WTC11 (cell line): ENCODE data around the gene HRG. TPM values are rescaled to one million over a fixed set of nuclear protein-coding genes. Genes with fewer than 3 reads are reported as not detected.
"Not testable (repeated sequence)": the region's sequence is repeated elsewhere in the genome, so short reads cannot be mapped to it uniquely, and the experiment has no call there.

Experiments
- ATAC-seq: fragments of 200-7000 bp; cut with Tn5 transposase; 2 replicates; pipeline ENCODE4 v1.10.0; 2021; ENCODE audit warnings: mild to moderate bottlenecking, moderate library complexity
- CTCF ChIA-PET: fragments of 300-600 bp; sonication (Branson Sonifier 250); formaldehyde crosslinking; loops from one replicate; lab custom pipeline; 2021; ENCODE audit warnings: antibody characterized with exemption; lab: Charles Lee
- POLR2A ChIA-PET: fragments of 350-600 bp; sonication (Branson Sonifier 250); formaldehyde crosslinking; loops from one replicate; lab custom pipeline; 2021; ENCODE audit warnings: antibody characterized with exemption; lab: Charles Lee
- DNase-seq: peaks from one replicate; pipeline ENCODE4 v3.0.0; 2021; ENCODE audit warnings: low spot score
- H3K27ac Mint-ChIP-seq: 2 replicates; pipeline ENCODE4 v1.8.0; 2021; ENCODE audit warnings: mixed read lengths
- H3K27me3 Mint-ChIP-seq: 2 replicates; pipeline ENCODE4 v1.8.0; 2021; ENCODE audit warnings: low read depth, mild to moderate bottlenecking, moderate library complexity, mixed read lengths
- H3K36me3 Mint-ChIP-seq: 2 replicates; pipeline ENCODE4 v1.8.0; 2021; ENCODE audit warnings: mixed read lengths
- H3K4me1 Mint-ChIP-seq: 2 replicates; pipeline ENCODE4 v1.8.0; 2022; ENCODE audit warnings: mixed read lengths
- H3K4me3 Mint-ChIP-seq: 2 replicates; pipeline ENCODE4 v1.8.0; 2021; ENCODE audit warnings: mild to moderate bottlenecking, moderate library complexity, mixed read lengths
- H3K9me3 Mint-ChIP-seq: 2 replicates; pipeline ENCODE4 v1.8.0; 2021; ENCODE audit warnings: mixed read lengths
- ATF6 ChIP-seq: sonication (generic); formaldehyde crosslinking; IDR thresholded peaks from 2 replicates; pipeline ENCODE4 v1.8.1; 2023; ENCODE audit warnings: mild to moderate bottlenecking, missing genetic modification reagents
- EMX1 ChIP-seq: fragments of 250-450 bp; sonication (Bioruptor Pico); IDR thresholded peaks from 2 replicates; pipeline ENCODE4 v1.8.0; 2021; ENCODE audit warnings: mild to moderate bottlenecking
- FOXK1 ChIP-seq: sonication (generic); formaldehyde crosslinking; IDR thresholded peaks from 2 replicates; pipeline ENCODE4 v1.8.0; 2022; ENCODE audit warnings: mild to moderate bottlenecking, moderate library complexity, missing genetic modification reagents
- IRF1 ChIP-seq: sonication (generic); formaldehyde crosslinking; IDR thresholded peaks from 2 replicates; pipeline ENCODE4 v1.8.0; 2023; ENCODE audit warnings: missing genetic modification reagents
- MLX ChIP-seq: sonication (generic); formaldehyde crosslinking; IDR thresholded peaks from 2 replicates; pipeline ENCODE4 v1.8.1; 2023; ENCODE audit warnings: mild to moderate bottlenecking, missing genetic modification reagents, moderate library complexity
- NFATC4 ChIP-seq: fragments of 250-450 bp; sonication (Bioruptor Pico); IDR thresholded peaks from 2 replicates; pipeline ENCODE4 v1.9.0; 2021; ENCODE audit warnings: mild to moderate bottlenecking
- NFE2L1 ChIP-seq: sonication (generic); formaldehyde crosslinking; IDR thresholded peaks from 2 replicates; pipeline ENCODE4 v1.8.1; 2023; ENCODE audit warnings: missing genetic modification reagents
- SMAD3 ChIP-seq: sonication (generic); formaldehyde crosslinking; IDR thresholded peaks from 2 replicates; pipeline ENCODE4 v1.8.0; 2022; ENCODE audit warnings: missing genetic modification reagents, mild to moderate bottlenecking, borderline replicate concordance
- SP1 ChIP-seq: sonication (generic); formaldehyde crosslinking; conservative IDR thresholded peaks from 2 replicates; pipeline ENCODE4 v1.8.1; 2022; ENCODE audit warnings: missing genetic modification reagents
- TCF7 ChIP-seq: sonication (generic); formaldehyde crosslinking; IDR thresholded peaks from 2 replicates; pipeline ENCODE4 v1.8.0; 2022; ENCODE audit warnings: mild to moderate bottlenecking, low read depth, missing genetic modification reagents, moderate library complexity
- TEAD1 ChIP-seq: sonication (generic); formaldehyde crosslinking; IDR thresholded peaks from 2 replicates; pipeline ENCODE4 v1.8.0; 2022; ENCODE audit warnings: mild to moderate bottlenecking, missing genetic modification reagents
- ZNF263 ChIP-seq: sonication (generic); formaldehyde crosslinking; IDR thresholded peaks from 2 replicates; pipeline ENCODE4 v1.8.1; 2022; ENCODE audit warnings: low read depth, mild to moderate bottlenecking, moderate library complexity, missing genetic modification reagents
- ZNF396 ChIP-seq: fragments of 250-450 bp; sonication (Bioruptor Pico); IDR thresholded peaks from 2 replicates; pipeline ENCODE4 v1.8.0; 2021; ENCODE audit warnings: mild to moderate bottlenecking, moderate library complexity, borderline replicate concordance
- ZNF512 ChIP-seq: sonication (generic); formaldehyde crosslinking; IDR thresholded peaks from 2 replicates; pipeline ENCODE4 v1.8.1; 2022; ENCODE audit warnings: missing genetic modification reagents, borderline replicate concordance
- ZNF671 ChIP-seq: fragments of 250-450 bp; sonication (Bioruptor Pico); IDR thresholded peaks from 2 replicates; pipeline ENCODE4 v1.8.0; 2021; ENCODE audit warnings: mild to moderate bottlenecking
- total RNA-seq: library from RNA; stranded (reverse); gene quantifications from 3 replicates; pipeline ENCODE4 v1.2.3, GENCODE V29; 2021

The HRG gene
- total RNA-seq, 1 experiment from 2014 or later = 0.24 TPM

GRCh38 chr3:186708983-186709679 lies 43.3 kb downstream of the HRG start:
- no peak for DNase-seq
- Mint-ChIP-seq H3K4me1 (peaks cover 14% of the 10 kb centered on the region), H3K4me3 (no peak overlapping the region), H3K9me3 (peaks cover 12% of the 10 kb centered on the region), H3K27me3 (0 out of 2 replicates have a peak, but pooled peaks cover 2% of the 10 kb centered on the region), H3K36me3 (no peaks in the 10 kb centered on the region), H3K27ac (no peak overlapping the region)
- ChIA-PET CTCF (no interaction called here), POLR2A (no interaction called here)
- ATAC-seq = no peak
- no peak for TF ChIP-seq NFATC4 (CRISPR knock-in tag)
- TF ChIP-seq TCF7 (CRISPR knock-in tag) = no peak
- no peak for TF ChIP-seq SMAD3 (CRISPR knock-in tag)
- TF ChIP-seq ATF6 = no peak
- no peak for TF ChIP-seq ZNF512 (CRISPR knock-in tag)
- no peak for TF ChIP-seq FOXK1
- no peak for TF ChIP-seq TEAD1 (CRISPR knock-in tag)
- no peak for TF ChIP-seq ZNF671
- no peak for TF ChIP-seq NFE2L1 (CRISPR knock-in tag)
- no peak for TF ChIP-seq ZNF396 (CRISPR knock-in tag)

GRCh38 chr3:186710694-186711093 lies 44.9 kb downstream of the HRG start:
- H3K27ac Mint-ChIP-seq, H3K4me3 Mint-ChIP-seq, POLR2A ChIA-PET, DNase-seq, H3K27me3 Mint-ChIP-seq, CTCF ChIA-PET, H3K36me3 Mint-ChIP-seq: not testable (repeated sequence)
- peak; percentile 47 for ATAC-seq
- peaks cover 12% of the 10 kb centered on the region for H3K9me3 Mint-ChIP-seq
- peaks cover 14% of the 10 kb centered on the region for H3K4me1 Mint-ChIP-seq

- no peak overlapping the region for H3K27ac Mint-ChIP-seq
- H3K4me3 Mint-ChIP-seq = no peak overlapping the region
- no peak for TF ChIP-seq SP1 (CRISPR knock-in tag)
- no peak for TF ChIP-seq MLX (CRISPR knock-in tag)
- no peak for TF ChIP-seq ZNF263
- no peak for TF ChIP-seq EMX1 (CRISPR knock-in tag)
- TF ChIP-seq IRF1 (CRISPR knock-in tag) = no peak
- TF ChIP-seq TCF7 (CRISPR knock-in tag) = no peak
- ATAC-seq = no peak
- no peaks in the 10 kb centered on the region for H3K36me3 Mint-ChIP-seq
- no peak for DNase-seq
- peaks cover 14% of the 10 kb centered on the region for H3K4me1 Mint-ChIP-seq
- peaks cover 3% of the 10 kb centered on the region; the same call in 1 of the 2 replicates for H3K9me3 Mint-ChIP-seq
- ChIA-PET CTCF (interaction anchor here (0.5 to 0.7 kb wide), 2 partner anchors 12 to 99 kb away, joined by 3 to 4 read pairs; no protein-coding TSS in a partner anchor), POLR2A (no interaction called here)
- 0 out of 2 replicates have a peak, but pooled peaks cover 2% of the 10 kb centered on the region for H3K27me3 Mint-ChIP-seq
Measured at GRCh38 chr3:186713499-186713898, 47.7 kb downstream of the HRG start.
